H1 (cell line): ENCODE data around the gene GRIK1. TPM values are rescaled to one million over a fixed set of nuclear protein-coding genes. Genes with fewer than 3 reads are reported as not detected.

Source experiments
- CTCF ChIA-PET: fragments of 300-600 bp; sonication (Branson Sonifier 250); formaldehyde crosslinking; loops from one replicate; lab custom pipeline; 2021; ENCODE audit not compliant: partially characterized antibody; lab: Charles Lee
- POLR2A ChIA-PET: fragments of 300-600 bp; sonication (Branson Sonifier 250); formaldehyde crosslinking; loops from one replicate; lab custom pipeline; 2021; ENCODE audit warnings: inconsistent platforms; ENCODE audit not compliant: partially characterized antibody; lab: Charles Lee
- DNase-seq, 2 experiments: peaks; one replicate each; pipeline versions ENCODE4 v3.0.0 to v3.0.0-alpha.2; 2010 to 2022; ENCODE audit warnings: low spot score in 2 of 2, low read depth in 1 of 2, mixed read lengths in 1 of 2
- FAIRE-seq: peaks from 2 replicates; lab custom pipeline; 2011; peaks lifted over from hg19 to GRCh38; lab: Jason Lieb, UNC
- H2AFZ ChIP-seq: 2 replicates; pipeline ENCODE4 v1.8.1; 2012; ENCODE audit warnings: low read length, inconsistent platforms
- H2AK5ac ChIP-seq: 2 replicates; pipeline ENCODE4 v1.6.1; 2013; ENCODE audit warnings: low read depth, low read length
- H2BK120ac ChIP-seq: replicated peaks from 2 replicates; pipeline ENCODE3; 2013; ENCODE audit warnings: low read depth, low read length, inconsistent platforms
- H2BK12ac ChIP-seq: 2 replicates; pipeline ENCODE4 v1.6.1; 2013; ENCODE audit warnings: low read depth, low read length
- H2BK15ac ChIP-seq: 2 replicates; pipeline ENCODE4 v1.6.1; 2013; ENCODE audit warnings: low read length
- H2BK20ac ChIP-seq: 2 replicates; pipeline ENCODE4 v1.6.1; 2013; ENCODE audit warnings: low read length
- H2BK5ac ChIP-seq: 2 replicates; pipeline ENCODE4 v1.6.1; 2013; ENCODE audit warnings: low read depth, low read length
- H3K14ac ChIP-seq: 2 replicates; pipeline ENCODE4 v1.6.1; 2013; ENCODE audit warnings: inconsistent platforms; ENCODE audit not compliant: insufficient read length
- H3K18ac ChIP-seq: 2 replicates; pipeline ENCODE4 v1.6.1; 2013; ENCODE audit warnings: low read length; ENCODE audit errors: extremely low read depth
- H3K23ac ChIP-seq: 2 replicates; pipeline ENCODE4 v1.6.1; 2013; ENCODE audit warnings: inconsistent platforms; ENCODE audit not compliant: insufficient read length
- H3K23me2 ChIP-seq: 2 replicates; pipeline ENCODE4 v1.6.1; 2013; ENCODE audit warnings: low read depth, low read length
- H3K27ac ChIP-seq: 2 replicates; pipeline ENCODE4 v1.6.1; 2011; ENCODE audit warnings: low read depth, low read length, inconsistent platforms
- H3K27me3 ChIP-seq, 4 experiments: replicated peaks in 1 of 4; 1 replicate in 1 of 4; 2 replicates in 3 of 4; pipeline versions ENCODE4 v1.6.1 to v1.8.1; 2011 to 2013; ENCODE audit warnings: low read length in 3 of 4, mild to moderate bottlenecking in 3 of 4, inconsistent platforms in 2 of 4, mixed read lengths in 2 of 4, moderate library complexity in 1 of 4; ENCODE audit not compliant: control insufficient read depth in 3 of 4, insufficient read depth in 3 of 4; ENCODE audit errors: extremely low read depth in 1 of 4
- H3K36me3 ChIP-seq, 4 experiments: 2 replicates each; pipeline versions ENCODE4 v1.6.1 to v1.8.1; 2011 to 2013; ENCODE audit warnings: mild to moderate bottlenecking in 4 of 4, low read length in 3 of 4, moderate library complexity in 2 of 4, control low read depth in 1 of 4, inconsistent platforms in 1 of 4; ENCODE audit not compliant: insufficient read depth in 4 of 4, control insufficient read depth in 2 of 4
- H3K4ac ChIP-seq: replicated peaks from 2 replicates; pipeline ENCODE3; 2013; ENCODE audit warnings: low read length, low read depth, mixed read lengths, inconsistent platforms; ENCODE audit not compliant: insufficient read length
- H3K4me1 ChIP-seq, 4 experiments: replicated peaks in 1 of 4; 1 replicate in 1 of 4; 2 replicates in 3 of 4; pipeline versions ENCODE4 v1.6.1 to v1.8.1; 2011 to 2013; ENCODE audit warnings: low read length in 3 of 4, inconsistent platforms in 2 of 4, mixed read lengths in 1 of 4; ENCODE audit not compliant: insufficient read depth in 4 of 4, control insufficient read depth in 3 of 4
- H3K4me2 ChIP-seq, 2 experiments: 2 replicates each; pipeline versions ENCODE4 v1.6.1 to v1.8.1; 2011 to 2013; ENCODE audit warnings: low read depth in 2 of 2, low read length in 2 of 2, control low read depth in 1 of 2, inconsistent platforms in 1 of 2, mild to moderate bottlenecking in 1 of 2; ENCODE audit not compliant: insufficient read depth in 1 of 2
- H3K4me3 ChIP-seq, 4 experiments: fragments of 200-600, 300-600 bp in 1 of 4; sonication (generic), shearing (Covaris generic), sonication (Bioruptor Twin) in 1 of 4; 2 replicates each; pipeline versions ENCODE4 v1.5.1 to v1.8.1; 2011 to 2016; ENCODE audit warnings: low read length in 4 of 4, low read depth in 3 of 4, control low read depth in 2 of 4, inconsistent platforms in 2 of 4, mild to moderate bottlenecking in 2 of 4, mixed read lengths in 1 of 4, moderate library complexity in 1 of 4; ENCODE audit not compliant: insufficient read depth in 2 of 4; ENCODE audit errors: extremely low read depth in 1 of 4
- H3K56ac ChIP-seq: replicated peaks from 2 replicates; pipeline ENCODE3; 2013; ENCODE audit warnings: low read depth, mild to moderate bottlenecking, mixed read lengths, low read length, inconsistent platforms; ENCODE audit not compliant: insufficient read length
- H3K79me1 ChIP-seq: 2 replicates; pipeline ENCODE4 v1.6.1; 2013; ENCODE audit warnings: low read depth, low read length, control low read depth
- H3K79me2 ChIP-seq, 2 experiments: 2 replicates each; pipeline versions ENCODE4 v1.6.1 to v1.8.1; 2012 to 2013; ENCODE audit warnings: low read length in 2 of 2, mild to moderate bottlenecking in 2 of 2, inconsistent platforms in 1 of 2; ENCODE audit not compliant: insufficient read depth in 2 of 2, control insufficient read depth in 1 of 2
- H3K9ac ChIP-seq, 4 experiments: replicated peaks in 1 of 4; 1 replicate in 1 of 4; 2 replicates in 3 of 4; pipeline versions ENCODE4 v1.6.1 to v1.8.1; 2011 to 2013; ENCODE audit warnings: low read depth in 3 of 4, low read length in 3 of 4, control low read depth in 2 of 4, mild to moderate bottlenecking in 2 of 4, moderate library complexity in 2 of 4, inconsistent platforms in 1 of 4; ENCODE audit errors: extremely low read depth in 1 of 4
- H3K9me3 ChIP-seq, 2 experiments: 2 replicates each; pipeline versions ENCODE4 v1.6.1 to v1.8.1; 2012 to 2013; ENCODE audit warnings: mild to moderate bottlenecking in 2 of 2, moderate library complexity in 2 of 2, control low read depth in 1 of 2, inconsistent platforms in 1 of 2, low read depth in 1 of 2, low read length in 1 of 2, mixed read lengths in 1 of 2; ENCODE audit not compliant: insufficient read depth in 2 of 2
- H4K20me1 ChIP-seq, 2 experiments: replicated peaks in 1 of 2; 2 replicates each; pipeline versions ENCODE3 to v1.8.1; 2011 to 2013; ENCODE audit warnings: inconsistent platforms in 2 of 2, low read length in 2 of 2, mild to moderate bottlenecking in 1 of 2; ENCODE audit not compliant: insufficient read depth in 2 of 2, control insufficient read depth in 1 of 2
- H4K5ac ChIP-seq: 2 replicates; pipeline ENCODE4 v1.6.1; 2013; ENCODE audit warnings: low read length, low read depth, mixed read lengths, inconsistent platforms; ENCODE audit not compliant: insufficient read length
- H4K8ac ChIP-seq: 2 replicates; pipeline ENCODE4 v1.8.0; 2013; ENCODE audit warnings: mild to moderate bottlenecking, moderate library complexity, low read length, inconsistent platforms; ENCODE audit not compliant: insufficient read depth; ENCODE audit errors: extremely low read depth
- H4K91ac ChIP-seq: replicated peaks from 2 replicates; pipeline ENCODE3; 2013; ENCODE audit warnings: low read length, mixed read lengths, inconsistent platforms; ENCODE audit not compliant: insufficient read length
- SP4 ChIP-seq: IDR thresholded peaks from 2 replicates; pipeline ENCODE4 v1.6.1; 2012; ENCODE audit warnings: low read length, inconsistent platforms
- WGBS, 2 experiments: shearing (Covaris generic) in 1 of 2; methylation state at CpG; one replicate each; pipeline versions ENCODE4 v1.1.6 to v1.1.7; 2013 to 2015; ENCODE audit warnings: low lambda C conversion rate in 2 of 2, mixed read lengths in 2 of 2, inconsistent platforms in 1 of 2, low coverage in 1 of 2, missing lambda C conversion rate in 1 of 2; ENCODE audit not compliant: insufficient replicate concordance in 2 of 2, insufficient coverage in 1 of 2, insufficient read length in 1 of 2; ENCODE audit errors: extremely low coverage in 1 of 2, missing lambda C conversion rate in 1 of 2; 5-methylcytosine and 5-hydroxymethylcytosine counted together
- polyA plus RNA-seq, 7 experiments: library from polyadenylated mRNA; depleted of rRNA in 3 of 7; stranded (reverse) in 5 of 7; unstranded in 2 of 7; fragments of >200 nt in 5 of 7; fragments of 200-250 nt in 2 of 7; gene quantifications; 1 replicate in 5 of 7; 2 replicates in 1 of 7; 4 replicates in 1 of 7; pipeline versions ENCODE4 v1.2.1 to v1.2.3, GENCODE V29; 2011 to 2013; ENCODE audit warnings: missing spikeins in 2 of 7, mixed read lengths in 2 of 7
- total RNA-seq: library from RNA; stranded (reverse); fragmentation: NEBNext Ultra II Directional; extraction: Animal tissue kit (Norgen Biotek cat#: 25700); gene quantifications from 2 replicates; pipeline ENCODE4 v1.2.1, GENCODE V29; 2021

GRIK1 gene
- total and polyA plus RNA-seq, 2 of the 8 experiments (the other 6 are each of a cell fraction or from before 2014, with no cell fraction given) = 0.11 to 0.32 TPM

DNA sequence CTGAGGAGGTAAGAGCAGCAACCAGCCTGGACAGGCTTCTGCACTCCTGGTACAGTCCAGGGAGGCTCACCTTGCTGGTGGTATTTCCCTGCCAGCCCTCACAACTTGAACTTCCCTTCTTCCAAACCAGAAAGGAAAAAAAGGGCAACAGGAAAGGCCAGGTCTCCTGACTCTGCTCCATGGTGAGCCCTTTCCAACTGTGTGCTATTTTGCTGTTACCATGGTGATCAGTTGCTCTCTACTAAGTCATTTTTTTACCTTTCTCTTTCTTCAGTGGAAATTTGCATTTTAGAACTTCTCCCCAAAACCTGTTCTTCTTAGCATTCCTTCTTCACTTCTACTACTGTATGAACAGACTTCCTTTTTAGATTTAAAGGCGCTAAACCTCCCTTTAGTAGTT, 164.3 kb downstream of the GRIK1 start:
- 90% methylated on average over 1 of the region's 1 CpG; no CpG with 5 or more reads in 1 of the 2 experiments for WGBS, 2 experiments
- Histone ChIP-seq H3K79me2 (no peaks in the 10 kb centered on the region), H3K79me1 (no peaks in the 10 kb centered on the region), H2BK20ac (no peak overlapping the region), H2AFZ (peak overlapping the region; percentile 93; the same call in 1 of the 2 replicates), H3K14ac (no peak overlapping the region), H3K4me3 (no peak overlapping the region), H2BK5ac (no peak overlapping the region), H3K23me2 (no peaks in the 10 kb centered on the region), H3K9me3 (no peaks in the 10 kb centered on the region), H2BK15ac (no peak overlapping the region), H3K18ac (no peak overlapping the region), H3K4me1 (peaks cover 0 to 3% (median 0%) of the 10 kb centered on the region in 4 experiments; a peak in 1 of 7 replicates), H3K4ac (no peak overlapping the region), H2BK120ac (no peak overlapping the region), H4K20me1 (no peaks in the 10 kb centered on the region), H4K5ac (no peak overlapping the region), H3K36me3 (no peaks in the 10 kb centered on the region), H2AK5ac (no peak overlapping the region), H3K23ac (no peak overlapping the region), H3K56ac (no peak overlapping the region), H4K8ac (no peak overlapping the region), H3K4me2 (no peak overlapping the region), H2BK12ac (no peak overlapping the region), H4K91ac (no peak overlapping the region), H3K9ac (no peak overlapping the region), H3K27me3 (no peaks in the 10 kb centered on the region), H3K27ac (no peak overlapping the region)
- FAIRE-seq = no peak
- ChIA-PET POLR2A (no interaction called here), CTCF (no interaction called here)
- no peak for TF ChIP-seq SP4
- no peak for DNase-seq
